Cardiac muscle cell (in vitro differentiated cells and primary cell): Measurements from ENCODE around the gene MMP27. TPM values are rescaled to one million over a fixed set of nuclear protein-coding genes. Genes with fewer than 3 reads are reported as not detected.
A peak's percentile ranks its signal among the peaks of the same experiment; 100 is the strongest.
"Not testable (repeated sequence)": the region's sequence is repeated elsewhere in the genome, so short reads cannot be mapped to it uniquely, and the experiment has no call there.

Experiments
- DNase-seq, 2 donors: peaks; one replicate each; pipeline versions ENCODE4 v3.0.0 to v3.0.0-alpha.2; 2010 to 2017; ENCODE audit warnings: low read depth in 1 of 2, low spot score in 1 of 2
- H3K27ac ChIP-seq: fragments of 200-600 bp; sonication (generic); 2 replicates; pipeline ENCODE4 v1.5.1; 2016
- H3K27me3 ChIP-seq: fragments of 200-600 bp; sonication (generic); 2 replicates; pipeline ENCODE4 v1.6.0; 2016; ENCODE audit warnings: control low read depth
- H3K36me3 ChIP-seq: fragments of 200-600 bp; sonication (generic); 2 replicates; pipeline ENCODE4 v1.5.1; 2016; ENCODE audit warnings: control low read depth
- H3K4me1 ChIP-seq: fragments of 200-600 bp; sonication (generic); 2 replicates; pipeline ENCODE4 v1.8.1; 2017; ENCODE audit warnings: low read depth, mild to moderate bottlenecking, mixed run types
- H3K4me3 ChIP-seq: fragments of 200-600 bp; sonication (generic); 2 replicates; pipeline ENCODE4 v1.5.1; 2016; ENCODE audit warnings: mild to moderate bottlenecking
- H3K9me3 ChIP-seq: fragments of 200-600 bp; sonication (generic); 2 replicates; pipeline ENCODE4 v1.5.1; 2017; ENCODE audit warnings: low read depth, mild to moderate bottlenecking, control low read depth
- polyA plus RNA-seq: library from polyadenylated mRNA; unstranded; fragments of >200 nt; fragmentation: Nextera tagmentation; extraction: Ambion mirVana; gene quantifications from 2 replicates; pipeline ENCODE4 v1.2.1, GENCODE V29; 2016
- total RNA-seq: library from RNA; depleted of rRNA; stranded (reverse); fragments of >200 nt; gene quantifications from 2 replicates; pipeline ENCODE4 v1.2.3, GENCODE V29; 2016
- TF ChIP-seq, protein P1 (sequence below): IDR thresholded peaks from 2 replicates; pipeline ENCODE4 v1.5.1; 2012; ENCODE audit warnings: low read depth, mild to moderate bottlenecking, low read length

MMP27 gene, protein sequence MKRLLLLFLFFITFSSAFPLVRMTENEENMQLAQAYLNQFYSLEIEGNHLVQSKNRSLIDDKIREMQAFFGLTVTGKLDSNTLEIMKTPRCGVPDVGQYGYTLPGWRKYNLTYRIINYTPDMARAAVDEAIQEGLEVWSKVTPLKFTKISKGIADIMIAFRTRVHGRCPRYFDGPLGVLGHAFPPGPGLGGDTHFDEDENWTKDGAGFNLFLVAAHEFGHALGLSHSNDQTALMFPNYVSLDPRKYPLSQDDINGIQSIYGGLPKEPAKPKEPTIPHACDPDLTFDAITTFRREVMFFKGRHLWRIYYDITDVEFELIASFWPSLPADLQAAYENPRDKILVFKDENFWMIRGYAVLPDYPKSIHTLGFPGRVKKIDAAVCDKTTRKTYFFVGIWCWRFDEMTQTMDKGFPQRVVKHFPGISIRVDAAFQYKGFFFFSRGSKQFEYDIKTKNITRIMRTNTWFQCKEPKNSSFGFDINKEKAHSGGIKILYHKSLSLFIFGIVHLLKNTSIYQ
- total RNA-seq (not detected in 2 replicates), polyA plus RNA-seq (not detected in 2 replicates)

DNA sequence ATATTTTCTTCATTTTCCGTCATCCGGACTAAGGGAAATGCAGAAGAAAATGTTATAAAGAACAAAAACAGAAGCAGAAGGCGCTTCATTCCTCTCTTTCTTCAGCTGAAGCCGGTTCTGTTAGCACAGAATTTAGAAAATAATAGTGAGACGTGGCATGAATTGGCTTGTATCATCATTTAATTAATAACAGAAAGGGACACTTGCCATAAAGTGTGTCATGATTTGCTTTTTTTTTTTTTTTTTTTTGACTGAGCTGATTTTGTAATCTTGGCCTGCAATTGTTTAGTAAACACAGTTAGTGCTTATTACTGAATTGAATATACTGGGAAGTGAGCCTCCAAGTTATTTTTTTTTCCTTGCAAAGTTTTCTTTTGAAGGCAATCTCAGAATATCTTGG is at the start of gene MMP27:
MMP27 (minus strand) TSS at position 144 of the 400 bp plus-strand sequence; CDS start at position 89, 55 bp downstream.
- no peak within 1 kb of the TSS for H3K27ac ChIP-seq
- no peaks in the 10 kb centered on the region for H3K9me3 ChIP-seq
- H3K4me1 ChIP-seq, result no peaks in the 10 kb centered on the region
- no peaks in the 10 kb centered on the region for H3K36me3 ChIP-seq
- H3K27me3 ChIP-seq, result no peaks in the 10 kb centered on the region
- TF ChIP-seq, protein P1, sequence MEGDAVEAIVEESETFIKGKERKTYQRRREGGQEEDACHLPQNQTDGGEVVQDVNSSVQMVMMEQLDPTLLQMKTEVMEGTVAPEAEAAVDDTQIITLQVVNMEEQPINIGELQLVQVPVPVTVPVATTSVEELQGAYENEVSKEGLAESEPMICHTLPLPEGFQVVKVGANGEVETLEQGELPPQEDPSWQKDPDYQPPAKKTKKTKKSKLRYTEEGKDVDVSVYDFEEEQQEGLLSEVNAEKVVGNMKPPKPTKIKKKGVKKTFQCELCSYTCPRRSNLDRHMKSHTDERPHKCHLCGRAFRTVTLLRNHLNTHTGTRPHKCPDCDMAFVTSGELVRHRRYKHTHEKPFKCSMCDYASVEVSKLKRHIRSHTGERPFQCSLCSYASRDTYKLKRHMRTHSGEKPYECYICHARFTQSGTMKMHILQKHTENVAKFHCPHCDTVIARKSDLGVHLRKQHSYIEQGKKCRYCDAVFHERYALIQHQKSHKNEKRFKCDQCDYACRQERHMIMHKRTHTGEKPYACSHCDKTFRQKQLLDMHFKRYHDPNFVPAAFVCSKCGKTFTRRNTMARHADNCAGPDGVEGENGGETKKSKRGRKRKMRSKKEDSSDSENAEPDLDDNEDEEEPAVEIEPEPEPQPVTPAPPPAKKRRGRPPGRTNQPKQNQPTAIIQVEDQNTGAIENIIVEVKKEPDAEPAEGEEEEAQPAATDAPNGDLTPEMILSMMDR, result no peak
- no peak for DNase-seq
- no peak within 1 kb of the TSS for H3K4me3 ChIP-seq

DNA sequence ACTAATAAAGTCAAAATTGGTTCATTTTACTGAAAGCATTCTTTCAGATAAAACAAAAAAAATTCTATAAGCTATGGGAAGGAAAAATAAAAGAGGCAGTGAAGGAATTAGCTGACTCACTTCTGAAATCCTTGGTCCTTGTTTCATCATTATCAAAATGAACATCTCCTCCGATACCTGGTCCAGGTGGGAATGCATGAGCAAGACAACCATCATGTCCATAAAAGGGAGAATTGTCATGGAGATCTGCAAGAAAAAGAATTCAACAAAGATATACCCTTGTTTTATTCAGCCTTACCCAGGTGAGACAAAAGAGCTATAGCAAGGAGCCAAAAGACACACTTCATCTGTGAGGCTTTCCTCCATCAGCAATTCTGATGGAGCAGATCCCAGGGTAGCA is 47.7 kb upstream of the MMP27 start:
- H3K36me3 ChIP-seq, result no peaks in the 10 kb centered on the region
- H3K4me3 ChIP-seq, result no peak overlapping the region
- no peaks in the 10 kb centered on the region for H3K27me3 ChIP-seq
- no peak for DNase-seq
- H3K27ac ChIP-seq, result no peak overlapping the region
- TF ChIP-seq, protein P1, result no peak
- no peaks in the 10 kb centered on the region for H3K4me1 ChIP-seq
- H3K9me3 ChIP-seq, result no peaks in the 10 kb centered on the region

DNA sequence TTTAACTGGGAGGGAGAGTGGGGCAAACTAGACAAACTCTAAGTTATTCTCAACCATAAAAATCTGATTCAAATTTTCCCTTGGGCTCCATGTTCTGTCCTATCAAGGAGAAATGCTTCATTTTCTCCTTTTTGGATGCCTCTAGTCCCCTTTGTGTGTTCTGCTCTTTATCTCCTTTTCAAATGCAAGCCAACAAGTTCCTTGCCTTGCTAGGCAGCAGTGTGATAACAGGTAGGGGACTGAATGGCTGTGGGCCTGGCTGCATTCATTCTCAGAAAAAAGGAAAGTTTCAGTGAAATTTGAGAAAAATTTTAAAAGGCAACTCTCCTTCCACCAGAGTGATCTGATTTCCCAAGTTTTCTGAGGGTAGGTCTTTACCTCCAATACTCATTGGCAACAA is 46.1 kb upstream of the MMP27 start:
- Histone ChIP-seq H3K27ac (no peak overlapping the region), H3K36me3 (no peaks in the 10 kb centered on the region), H3K4me3 (no peak overlapping the region), H3K9me3 (no peaks in the 10 kb centered on the region), H3K27me3 (no peaks in the 10 kb centered on the region), H3K4me1 (no peaks in the 10 kb centered on the region)
- TF ChIP-seq, protein P1, result no peak
- no peak for DNase-seq

DNA sequence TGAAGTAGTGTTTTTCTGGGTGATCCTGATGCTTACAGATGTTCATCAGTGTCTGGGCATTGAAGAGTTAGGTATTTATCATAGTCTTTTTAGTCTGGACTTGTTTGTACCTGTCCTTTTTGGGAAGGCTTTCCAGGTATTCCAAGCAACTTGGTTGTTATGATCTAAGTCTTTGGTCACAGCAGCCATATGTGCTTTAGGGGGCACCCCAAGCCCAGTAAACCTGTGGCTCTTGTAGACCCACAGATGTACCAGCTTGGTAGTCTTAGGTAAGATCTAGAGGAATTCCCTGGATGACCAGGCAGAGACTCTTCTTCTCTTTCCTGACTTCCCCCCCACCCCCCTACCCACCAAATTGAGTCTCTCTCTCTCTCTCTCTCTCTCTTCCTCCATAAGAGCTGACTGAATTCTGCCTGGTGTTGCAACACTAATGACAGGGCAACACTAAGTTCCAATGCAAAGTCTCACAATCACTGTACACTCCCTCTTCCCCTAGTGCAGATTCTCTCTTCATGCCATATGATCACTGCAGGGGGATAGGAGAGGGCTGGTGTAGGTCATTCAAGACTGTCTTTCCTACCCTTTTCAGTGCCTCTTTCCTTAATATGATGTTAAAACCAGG is 43.6 kb upstream of the MMP27 start:
- no peaks in the 10 kb centered on the region for H3K4me1 ChIP-seq
- no peaks in the 10 kb centered on the region for H3K9me3 ChIP-seq
- no peak overlapping the region for H3K27ac ChIP-seq
- DNase-seq, result no peak
- TF ChIP-seq, protein P1, result no peak
- no peaks in the 10 kb centered on the region for H3K27me3 ChIP-seq
- H3K36me3 ChIP-seq, result no peaks in the 10 kb centered on the region
- H3K4me3 ChIP-seq, result no peak overlapping the region

DNA sequence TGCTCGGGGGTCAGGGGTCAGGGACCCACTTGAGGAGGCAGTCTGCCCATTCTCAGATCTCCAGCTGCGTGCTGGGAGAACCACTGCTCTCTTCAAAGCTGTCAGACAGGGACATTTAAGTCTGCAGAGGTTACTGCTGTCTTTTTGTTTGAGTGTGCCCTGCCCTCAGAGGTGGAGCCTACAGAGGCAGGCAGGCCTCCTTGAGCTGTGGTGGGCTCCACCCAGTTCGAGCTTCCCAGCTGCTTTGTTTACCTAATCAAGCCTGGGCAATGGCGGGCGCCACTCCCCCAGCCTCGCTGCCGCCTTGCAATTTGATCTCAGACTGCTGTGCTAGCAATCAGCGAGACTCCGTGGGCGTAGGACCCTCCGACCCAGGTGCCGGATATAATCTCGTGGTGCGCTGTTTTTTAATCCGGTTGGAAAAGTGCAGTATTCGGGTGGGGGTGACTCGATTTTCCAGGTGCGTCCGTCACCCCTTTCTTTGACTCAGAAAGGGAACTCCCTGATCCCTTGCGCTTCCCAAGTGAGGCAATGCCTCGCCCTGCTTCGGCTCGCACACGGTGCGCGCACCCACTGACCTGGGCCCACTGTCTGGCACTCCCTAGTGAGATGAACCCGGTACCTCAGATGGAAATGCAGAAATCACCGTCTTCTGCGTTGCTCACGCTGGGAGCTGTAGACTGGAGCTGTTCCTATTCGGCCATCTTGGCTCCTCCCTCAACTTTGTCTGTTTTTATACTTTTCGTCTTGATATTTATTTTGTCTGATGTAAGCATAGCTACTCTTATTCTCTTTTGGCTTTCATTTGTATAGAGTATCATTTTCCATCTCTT is 41.4 kb upstream of the MMP27 start:
- not testable (repeated sequence) for H3K9me3 ChIP-seq, H3K4me1 ChIP-seq, H3K36me3 ChIP-seq, H3K27ac ChIP-seq, DNase-seq, H3K27me3 ChIP-seq
- H3K4me3 ChIP-seq, result peak overlapping the region; percentile 10
